CD4-positive, alpha-beta T cell treated with Interleukin-21 for 1 hour (primary cell): ENCODE results near the gene TEDC2.
"Not testable (repeated sequence)": the region's sequence is repeated elsewhere in the genome, so short reads cannot be mapped to it uniquely, and the experiment has no call there.

Experiments used
- DNase-seq: peaks from one replicate; pipeline ENCODE4 v3.0.0-alpha.2; 2020

TEDC2 gene

GRCh38 chr16:2478279-2478678 is 18.4 kb downstream of the TEDC2 start:
- DNase-seq: no peak

- not testable (repeated sequence) for DNase-seq
These were observed 20.1 kb downstream of the TEDC2 start for GRCh38 chr16:2479996-2480395.

- DNase-seq: no peak
These were observed 21.0 kb downstream of the TEDC2 start for GRCh38 chr16:2480948-2481347.

- no peak for DNase-seq
These were observed 21.8 kb downstream of the TEDC2 start for GRCh38 chr16:2481676-2482075.

GRCh38 chr16:2482249-2482648 is 22.3 kb downstream of the TEDC2 start:
- DNase-seq: no peak

GRCh38 chr16:2482708-2483534 is 23.0 kb downstream of the TEDC2 start:
- DNase-seq: no peak

GRCh38 chr16:2483939-2484897 is 24.3 kb downstream of the TEDC2 start:
- no peak for DNase-seq

GRCh38 chr16:2484898-2485508 is 25.1 kb downstream of the TEDC2 start:
- DNase-seq: no peak

- DNase-seq: no peak
These were observed 26.1 kb downstream of the TEDC2 start for GRCh38 chr16:2485811-2486507.

GRCh38 chr16:2486645-2487516 is 27.0 kb downstream of the TEDC2 start:
- DNase-seq: peak; percentile 88

GRCh38 chr16:2487517-2487842 is 27.6 kb downstream of the TEDC2 start:
- DNase-seq: no peak

GRCh38 chr16:2487903-2488531 is 28.1 kb downstream of the TEDC2 start:
- DNase-seq: no peak

- DNase-seq: no peak
These were observed 29.7 kb downstream of the TEDC2 start for GRCh38 chr16:2489581-2489980.

GRCh38 chr16:2490190-2491105 is 30.5 kb downstream of the TEDC2 start:
- no peak for DNase-seq

GRCh38 chr16:2492292-2492691 is 32.4 kb downstream of the TEDC2 start:
- DNase-seq: no peak

- no peak for DNase-seq
These were observed 33.7 kb downstream of the TEDC2 start for GRCh38 chr16:2493605-2494004.

- DNase-seq: no peak
These were observed 34.7 kb downstream of the TEDC2 start for GRCh38 chr16:2494616-2495015.

GRCh38 chr16:2495041-2495440 is 35.1 kb downstream of the TEDC2 start:
- DNase-seq: no peak

GRCh38 chr16:2496223-2497115 is 36.6 kb downstream of the TEDC2 start:
- no peak for DNase-seq
